Measurements from ENCODE around the gene GALNT18. TPM values are rescaled to one million over a fixed set of nuclear protein-coding genes. Genes with fewer than 3 reads are reported as not detected.
A peak's percentile ranks its signal among the peaks of the same experiment; 100 is the strongest.

Gene GALNT18
- total RNA-seq, 2 experiments from 2014 or later: 2.4 to 2.7 TPM

GRCh38 chr11:11247576-11247975, 374.2 kb downstream of the GALNT18 start:
- Mint-ChIP-seq H3K27ac (no peak overlapping the region), H3K36me3 (no peaks in the 10 kb centered on the region), H3K27me3 (peaks cover 5% of the 10 kb centered on the region), H3K9me3 (no peaks in the 10 kb centered on the region), H3K4me1 (ENCODE audit: low read depth) (peaks cover 20% of the 10 kb centered on the region), H3K4me3 (no peak overlapping the region)
- intact Hi-C loops (cut with micrococcal nuclease): no loop called here
- ChIA-PET POLR2A (no interaction called here), CTCF (interaction anchor here (1.5 kb wide), 1 partner anchor 220 kb away, joined by 4 read pairs; no protein-coding TSS in a partner anchor)
- no peak for DNase-seq

GRCh38 chr11:11247086-11247485, 374.7 kb downstream of the GALNT18 start:
- no peak overlapping the region for H3K4me3 Mint-ChIP-seq
- CTCF ChIA-PET: no interaction called here
- no peak overlapping the region for H3K27ac Mint-ChIP-seq
- no peaks in the 10 kb centered on the region for H3K9me3 Mint-ChIP-seq
- intact Hi-C loops (cut with micrococcal nuclease): no loop called here
- no peaks in the 10 kb centered on the region for H3K36me3 Mint-ChIP-seq
- POLR2A ChIA-PET: no interaction called here
- peaks cover 5% of the 10 kb centered on the region for H3K27me3 Mint-ChIP-seq
- peaks cover 25% of the 10 kb centered on the region for H3K4me1 Mint-ChIP-seq (ENCODE audit: low read depth)
- DNase-seq: no peak

- intact Hi-C loops (cut with micrococcal nuclease): no loop called here
- ChIA-PET CTCF (no interaction called here), POLR2A (no interaction called here)
- H3K36me3 Mint-ChIP-seq: no peaks in the 10 kb centered on the region
- H3K9me3 Mint-ChIP-seq: peaks cover 1% of the 10 kb centered on the region
- H3K27me3 Mint-ChIP-seq: no peaks in the 10 kb centered on the region
- H3K27ac Mint-ChIP-seq: no peak overlapping the region
- DNase-seq: no peak
- H3K4me3 Mint-ChIP-seq: no peak overlapping the region
- peaks cover 25% of the 10 kb centered on the region for H3K4me1 Mint-ChIP-seq (ENCODE audit: low read depth)
These were observed 375.6 kb downstream of the GALNT18 start for GRCh38 chr11:11246166-11246565.

DNA sequence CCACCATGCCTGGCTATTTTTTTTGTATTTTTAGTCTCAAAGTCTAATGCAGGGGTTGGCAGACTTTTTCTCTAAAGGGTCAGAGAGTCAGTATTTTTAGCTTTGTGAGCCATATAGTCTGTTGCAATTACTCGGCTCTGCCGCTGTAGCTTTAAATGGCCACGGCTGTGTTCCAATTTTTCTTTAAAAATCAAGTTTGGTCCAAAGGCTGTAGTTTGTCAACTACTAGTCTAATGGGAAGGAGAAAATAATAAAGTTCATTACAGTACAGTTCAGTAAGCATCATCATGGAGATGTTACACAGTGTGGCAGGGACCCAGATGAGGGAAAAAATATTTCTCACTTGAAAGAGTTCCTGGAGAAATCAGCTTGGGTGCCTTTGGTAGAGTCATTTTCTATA, 376.4 kb downstream of the GALNT18 start:
- Mint-ChIP-seq H3K4me1 (ENCODE audit: low read depth) (peaks cover 25% of the 10 kb centered on the region), H3K9me3 (peaks cover 3% of the 10 kb centered on the region), H3K36me3 (no peaks in the 10 kb centered on the region), H3K4me3 (no peak overlapping the region), H3K27ac (no peak overlapping the region), H3K27me3 (no peaks in the 10 kb centered on the region)
- CTCF ChIA-PET: no interaction called here
- intact Hi-C loops (cut with micrococcal nuclease): no loop called here
- POLR2A ChIA-PET: no interaction called here
- DNase-seq: no peak

DNA sequence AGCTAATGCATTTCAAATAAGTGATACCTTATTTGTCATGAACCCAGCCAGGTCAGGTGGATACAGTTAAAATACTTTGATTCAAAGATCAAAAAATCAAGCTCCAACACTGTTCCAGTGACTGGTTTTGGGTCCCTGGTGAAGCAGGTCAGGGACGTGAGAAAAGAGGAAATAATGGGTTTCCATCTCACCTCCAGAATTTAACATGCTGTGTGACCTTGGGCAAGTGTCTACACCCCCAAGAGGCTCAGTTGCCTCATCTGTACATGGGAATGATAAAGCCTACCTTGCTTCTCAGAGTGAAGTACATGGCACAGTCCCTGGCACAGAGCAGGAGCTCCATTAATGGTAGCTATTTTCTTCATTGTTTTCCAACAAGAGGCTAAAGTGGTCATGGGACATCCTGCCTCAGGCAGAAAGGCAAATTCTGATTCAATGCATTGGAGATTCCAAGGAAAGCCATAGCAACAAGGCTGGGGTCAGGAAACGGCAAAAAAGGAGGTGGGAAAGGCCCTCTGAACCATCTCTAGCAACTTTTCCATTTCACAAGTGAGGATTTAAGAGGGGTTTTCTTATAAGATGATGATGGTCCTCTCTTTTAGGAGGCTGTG, 377.2 kb downstream of the GALNT18 start:
- DNase-seq: no peak
- CTCF ChIA-PET: interaction anchor here (0.9 kb wide), 1 partner anchor 22 kb away, joined by 3 read pairs; no protein-coding TSS in a partner anchor
- Mint-ChIP-seq H3K27me3 (no peaks in the 10 kb centered on the region), H3K27ac (no peak overlapping the region), H3K4me1 (ENCODE audit: low read depth) (peaks cover 25% of the 10 kb centered on the region), H3K9me3 (peaks cover 3% of the 10 kb centered on the region), H3K4me3 (no peak overlapping the region), H3K36me3 (no peaks in the 10 kb centered on the region)
- intact Hi-C loops (cut with micrococcal nuclease): no loop called here
- POLR2A ChIA-PET: no interaction called here

DNA sequence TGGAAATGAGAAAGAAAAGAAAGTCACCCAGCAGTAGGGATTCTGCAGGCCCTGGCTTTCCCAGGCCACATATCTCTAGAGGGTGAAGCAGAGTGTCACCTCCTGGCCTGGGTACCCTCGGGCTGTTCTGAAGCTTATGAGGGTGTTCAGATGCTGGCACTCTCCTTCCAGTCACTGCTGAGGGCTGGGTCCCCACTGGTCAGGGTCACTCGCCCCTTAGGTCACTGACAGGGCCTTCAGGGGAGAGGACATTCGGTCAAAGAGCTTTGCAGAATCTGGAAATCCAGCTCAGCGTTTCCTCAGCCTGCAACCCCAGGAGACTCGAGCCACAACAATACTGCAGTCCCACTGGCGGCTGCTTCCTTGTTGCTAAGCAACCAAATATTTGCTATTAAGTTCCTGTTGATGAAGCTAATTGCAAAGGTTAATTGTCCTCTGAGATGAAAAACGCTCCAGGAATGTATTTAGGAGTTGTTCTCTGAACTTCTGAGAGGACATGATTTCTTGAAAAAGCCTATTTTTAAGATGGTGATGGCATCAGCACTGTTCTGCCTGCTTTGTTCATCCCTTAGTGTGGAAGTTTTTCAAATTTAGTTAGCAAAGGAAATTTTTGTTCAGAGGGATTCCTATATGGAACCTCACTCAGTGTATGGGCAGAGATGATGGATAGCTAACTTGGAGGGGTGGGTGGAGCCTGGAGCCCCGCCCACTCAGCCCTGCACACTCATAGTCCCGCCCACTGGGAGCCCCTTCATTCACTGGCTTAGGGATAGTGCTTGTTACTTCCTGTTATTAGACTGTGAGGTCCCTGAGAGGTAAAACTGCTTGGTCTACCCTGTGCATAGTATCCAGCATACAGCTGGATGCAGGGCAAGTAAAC, 378.0 kb downstream of the GALNT18 start:
- no peak overlapping the region for H3K4me3 Mint-ChIP-seq
- H3K9me3 Mint-ChIP-seq: peaks cover 3% of the 10 kb centered on the region
- H3K36me3 Mint-ChIP-seq: no peaks in the 10 kb centered on the region
- H3K27ac Mint-ChIP-seq: no peak overlapping the region
- H3K27me3 Mint-ChIP-seq: no peaks in the 10 kb centered on the region
- intact Hi-C loops (cut with micrococcal nuclease): no loop called here
- DNase-seq: peak; percentile 38
- ChIA-PET CTCF (interaction anchor here (0.9 to 1.4 kb wide), 2 partner anchors 23 to 216 kb away, joined by 3 read pairs; no protein-coding TSS in a partner anchor), POLR2A (no interaction called here)
- peaks cover 25% of the 10 kb centered on the region for H3K4me1 Mint-ChIP-seq (ENCODE audit: low read depth)

- DNase-seq: no peak
- intact Hi-C loops (cut with micrococcal nuclease): no loop called here
- Mint-ChIP-seq H3K4me1 (ENCODE audit: low read depth) (peaks cover 25% of the 10 kb centered on the region), H3K27ac (peak overlapping the region; percentile 21), H3K36me3 (no peaks in the 10 kb centered on the region), H3K4me3 (no peak overlapping the region), H3K9me3 (peaks cover 3% of the 10 kb centered on the region), H3K27me3 (no peaks in the 10 kb centered on the region)
- ChIA-PET POLR2A (no interaction called here), CTCF (interaction anchor here (1.4 kb wide), 1 partner anchor 215 kb away, joined by 3 read pairs; no protein-coding TSS in a partner anchor)
These were observed 378.6 kb downstream of the GALNT18 start for GRCh38 chr11:11243209-11243589.

- intact Hi-C loops (cut with micrococcal nuclease): no loop called here
- CTCF ChIA-PET: no interaction called here
- Mint-ChIP-seq H3K27me3 (no peaks in the 10 kb centered on the region), H3K36me3 (no peaks in the 10 kb centered on the region), H3K4me1 (ENCODE audit: low read depth) (peaks cover 25% of the 10 kb centered on the region), H3K4me3 (no peak overlapping the region), H3K9me3 (peaks cover 3% of the 10 kb centered on the region), H3K27ac (no peak overlapping the region)
- DNase-seq: no peak
- POLR2A ChIA-PET: no interaction called here
These were observed 380.5 kb downstream of the GALNT18 start for GRCh38 chr11:11241284-11241683.

- intact Hi-C loops (cut with micrococcal nuclease): no loop called here
- Mint-ChIP-seq H3K4me1 (ENCODE audit: low read depth) (peaks cover 25% of the 10 kb centered on the region), H3K9me3 (peaks cover 3% of the 10 kb centered on the region), H3K36me3 (no peaks in the 10 kb centered on the region), H3K27me3 (no peaks in the 10 kb centered on the region), H3K4me3 (no peak overlapping the region), H3K27ac (no peak overlapping the region)
- ChIA-PET POLR2A (no interaction called here), CTCF (no interaction called here)
- no peak for DNase-seq
These were observed 381.8 kb downstream of the GALNT18 start for GRCh38 chr11:11239959-11240358.

DNA sequence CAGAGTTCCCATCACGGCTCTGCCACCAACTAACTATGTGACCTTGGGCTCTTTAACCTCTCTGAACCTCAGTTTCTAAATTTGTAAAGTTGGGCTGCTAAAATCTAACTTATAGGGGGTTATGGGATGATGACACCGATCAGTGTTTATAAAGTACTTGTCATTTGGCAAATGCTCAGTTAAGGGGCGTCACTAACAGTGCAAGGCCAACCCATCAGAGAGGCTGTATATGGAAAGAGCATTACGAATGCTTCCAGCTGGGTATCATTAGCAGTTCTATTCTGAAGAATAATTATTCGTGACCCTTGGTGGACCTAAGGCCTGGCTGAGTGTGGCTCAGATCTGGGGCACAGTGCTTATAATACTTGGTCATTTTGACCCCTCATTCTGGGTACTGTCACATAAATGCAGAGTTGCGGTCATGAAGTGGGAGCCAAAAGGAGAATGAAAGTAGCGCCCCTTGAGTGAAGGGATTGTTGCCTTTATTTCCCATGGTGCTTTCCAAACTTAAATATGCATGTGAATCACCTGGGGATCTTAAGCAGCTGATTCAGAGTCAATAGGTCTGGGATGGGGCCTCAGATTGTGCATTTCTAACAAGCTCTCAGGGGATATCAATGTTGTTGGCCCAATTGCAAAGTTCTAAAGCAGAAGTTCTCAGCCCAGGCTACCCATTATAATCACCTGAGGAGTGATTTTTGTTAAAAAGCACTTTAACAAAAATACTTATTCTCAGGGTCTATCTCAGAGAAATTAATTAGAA, 384.6 kb downstream of the GALNT18 start:
- POLR2A ChIA-PET: no interaction called here

DNA sequence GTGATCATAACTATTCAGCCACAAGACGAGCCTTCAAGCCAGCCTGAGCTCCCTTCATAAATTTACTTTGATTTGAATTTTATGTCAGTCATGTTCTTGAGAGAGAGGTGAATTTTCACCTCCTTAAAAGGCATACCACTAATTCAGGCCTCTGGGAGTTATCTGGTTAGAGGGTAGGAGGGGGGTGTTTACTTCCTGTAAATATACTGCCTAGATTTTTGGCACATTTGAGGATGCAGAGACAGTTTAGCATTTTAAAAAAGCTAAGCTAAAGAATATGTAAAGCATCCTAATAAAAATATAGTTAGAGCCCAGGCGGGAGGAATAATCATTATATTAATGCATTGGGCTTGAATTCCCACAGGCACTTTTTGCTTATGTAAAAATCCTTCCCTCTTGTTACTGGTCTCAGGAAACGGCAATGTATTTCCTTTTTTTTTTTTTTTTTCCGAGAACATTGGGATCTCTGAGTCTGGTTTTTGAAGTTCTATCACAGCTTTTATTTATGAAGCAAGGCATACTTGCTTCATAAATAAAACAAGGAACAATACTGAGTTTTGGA, 385.2 kb downstream of the GALNT18 start:
- Mint-ChIP-seq H3K4me3 (no peak overlapping the region), H3K9me3 (peaks cover 3% of the 10 kb centered on the region), H3K27ac (no peak overlapping the region), H3K27me3 (no peaks in the 10 kb centered on the region), H3K36me3 (no peaks in the 10 kb centered on the region), H3K4me1 (ENCODE audit: low read depth) (no peaks in the 10 kb centered on the region)
- POLR2A ChIA-PET: no interaction called here
- CTCF ChIA-PET: interaction anchor here (0.8 kb wide), 1 partner anchor 80 kb away, joined by 3 read pairs; no protein-coding TSS in a partner anchor
- DNase-seq: no peak
- intact Hi-C loops (cut with micrococcal nuclease): no loop called here

More for the DNA sequence above, 384.6 kb downstream of the GALNT18 start:
- peaks cover 1% of the 10 kb centered on the region for H3K4me1 Mint-ChIP-seq (ENCODE audit: low read depth)
- no peaks in the 10 kb centered on the region for H3K36me3 Mint-ChIP-seq
- H3K27me3 Mint-ChIP-seq: no peaks in the 10 kb centered on the region
- peaks cover 3% of the 10 kb centered on the region for H3K9me3 Mint-ChIP-seq
- CTCF ChIA-PET: interaction anchor here (0.8 kb wide), 1 partner anchor 81 kb away, joined by 3 read pairs; no protein-coding TSS in a partner anchor
- H3K27ac Mint-ChIP-seq: no peak overlapping the region
- no peak for DNase-seq
- intact Hi-C loops (cut with micrococcal nuclease): no loop called here
- H3K4me3 Mint-ChIP-seq: no peak overlapping the region

GRCh38 chr11:11231763-11232162, 390.0 kb downstream of the GALNT18 start:
- CTCF ChIA-PET: no interaction called here
- intact Hi-C loops (cut with micrococcal nuclease): no loop called here
- no peak overlapping the region for H3K27ac Mint-ChIP-seq
- H3K9me3 Mint-ChIP-seq: no peaks in the 10 kb centered on the region
- peaks cover 3% of the 10 kb centered on the region for H3K27me3 Mint-ChIP-seq
- H3K4me3 Mint-ChIP-seq: no peak overlapping the region
- POLR2A ChIA-PET: no interaction called here
- H3K4me1 Mint-ChIP-seq (ENCODE audit: low read depth): no peaks in the 10 kb centered on the region
- H3K36me3 Mint-ChIP-seq: no peaks in the 10 kb centered on the region
- DNase-seq: no peak
